Effector CD8-positive, alpha-beta T cell (primary cell): ENCODE data around the gene CFAP100.

Experiments used
- DNase-seq: peaks from one replicate; lab custom pipeline; 2025; lab: John Stamatoyannopoulos, UW

The CFAP100 gene

GRCh38 chr3:126422571-126423091 lies 27.9 kb downstream of the CFAP100 start:
- DNase-seq: no peak

DNA sequence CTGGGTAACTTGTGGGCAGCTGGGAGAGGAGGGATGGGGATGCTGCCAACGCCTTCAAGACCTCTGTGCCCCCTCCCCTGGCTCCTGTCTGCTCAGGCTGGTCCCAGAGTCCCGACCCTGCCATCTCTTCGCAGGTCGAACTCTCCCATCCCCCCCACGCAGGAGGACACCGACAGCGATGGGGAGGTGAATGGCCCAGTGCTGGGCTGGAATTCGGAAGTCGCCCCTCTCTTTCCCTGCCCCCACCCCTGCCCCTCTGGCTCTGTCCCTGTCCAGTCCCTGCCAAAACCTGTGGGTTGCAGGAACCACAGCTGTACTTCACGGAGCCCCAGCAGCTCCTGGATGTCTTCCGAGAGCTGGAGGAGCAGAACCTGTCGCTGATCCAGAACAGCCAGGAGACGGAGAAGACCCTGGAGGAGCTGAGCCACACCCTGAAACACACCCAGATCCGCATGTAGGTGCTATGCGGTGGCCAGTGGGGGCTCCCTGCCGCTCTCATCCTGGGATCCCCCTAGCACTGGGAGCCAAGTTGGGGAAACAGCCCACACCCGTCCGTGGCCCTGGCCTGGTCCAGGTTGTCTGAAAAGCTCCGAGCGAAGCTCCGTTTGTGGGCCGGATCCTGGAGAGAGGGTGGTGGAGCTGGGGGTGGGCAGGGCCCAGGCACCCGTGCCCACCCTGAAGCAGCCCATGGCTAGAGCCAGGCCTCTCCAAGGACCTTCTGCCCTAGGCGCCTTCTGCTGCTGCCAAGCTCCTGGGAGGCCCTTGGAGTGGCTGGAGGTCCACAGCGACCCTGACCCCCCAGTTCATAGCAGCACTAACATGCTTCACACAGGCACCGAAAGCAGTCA lies 28.7 kb downstream of the CFAP100 start:
- no peak for DNase-seq

DNA sequence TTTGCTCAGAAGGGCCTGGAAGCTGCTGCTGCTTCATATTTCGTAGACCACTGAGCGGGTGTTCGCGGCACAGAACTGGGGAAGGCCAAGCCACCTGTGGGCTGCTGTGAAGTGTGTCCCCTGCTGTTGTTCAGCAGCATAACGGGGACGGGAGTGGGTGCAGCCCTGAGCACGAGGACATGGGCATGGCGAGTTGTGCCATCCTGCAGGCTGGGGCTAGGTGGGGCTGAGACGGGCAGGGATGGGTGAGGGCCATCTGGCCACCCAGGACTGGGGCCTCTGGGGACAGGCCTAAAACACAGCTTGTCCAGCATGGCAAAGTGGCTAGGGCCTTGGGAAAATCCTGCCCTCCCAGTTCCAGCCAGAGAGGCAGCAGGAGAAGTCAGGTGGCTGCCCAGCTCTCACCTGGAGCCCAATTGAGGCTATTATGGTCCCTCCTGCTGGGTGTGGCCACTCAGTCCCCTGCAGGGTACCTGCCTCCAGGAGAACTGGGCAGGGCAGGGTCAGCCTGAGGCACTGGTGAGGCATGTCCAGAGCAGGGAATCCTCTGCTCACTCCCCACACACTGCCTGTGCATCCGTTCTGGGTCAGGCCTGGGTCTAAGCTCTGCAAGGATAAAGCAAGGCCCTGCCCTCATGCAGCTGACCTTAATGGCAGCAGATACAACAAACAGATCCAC lies 29.5 kb downstream of the CFAP100 start:
- no peak for DNase-seq

GRCh38 chr3:126424751-126425150 lies 30.0 kb downstream of the CFAP100 start:
- no peak for DNase-seq

DNA sequence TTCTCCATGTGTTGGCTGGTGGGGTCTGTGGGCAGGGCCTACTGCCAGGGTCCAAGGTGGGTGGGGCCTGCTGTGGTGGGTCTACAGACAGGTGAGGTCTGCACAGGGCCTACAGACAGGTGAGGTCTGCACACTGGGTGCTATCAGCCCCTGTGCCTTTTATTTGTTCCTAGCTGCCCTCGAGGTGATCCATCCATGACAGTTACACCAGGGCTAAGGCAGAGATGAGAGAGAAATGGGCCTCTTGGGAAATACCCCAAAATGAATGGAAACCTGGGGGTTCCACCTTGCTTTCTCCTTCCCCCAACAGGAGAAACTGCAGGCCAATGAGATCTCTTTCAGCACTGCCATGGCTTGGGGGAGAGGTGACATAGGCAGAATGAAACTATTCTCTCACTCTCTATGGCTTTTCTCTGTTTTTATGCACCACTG lies 36.4 kb downstream of the CFAP100 start:
- DNase-seq: no peak

DNA sequence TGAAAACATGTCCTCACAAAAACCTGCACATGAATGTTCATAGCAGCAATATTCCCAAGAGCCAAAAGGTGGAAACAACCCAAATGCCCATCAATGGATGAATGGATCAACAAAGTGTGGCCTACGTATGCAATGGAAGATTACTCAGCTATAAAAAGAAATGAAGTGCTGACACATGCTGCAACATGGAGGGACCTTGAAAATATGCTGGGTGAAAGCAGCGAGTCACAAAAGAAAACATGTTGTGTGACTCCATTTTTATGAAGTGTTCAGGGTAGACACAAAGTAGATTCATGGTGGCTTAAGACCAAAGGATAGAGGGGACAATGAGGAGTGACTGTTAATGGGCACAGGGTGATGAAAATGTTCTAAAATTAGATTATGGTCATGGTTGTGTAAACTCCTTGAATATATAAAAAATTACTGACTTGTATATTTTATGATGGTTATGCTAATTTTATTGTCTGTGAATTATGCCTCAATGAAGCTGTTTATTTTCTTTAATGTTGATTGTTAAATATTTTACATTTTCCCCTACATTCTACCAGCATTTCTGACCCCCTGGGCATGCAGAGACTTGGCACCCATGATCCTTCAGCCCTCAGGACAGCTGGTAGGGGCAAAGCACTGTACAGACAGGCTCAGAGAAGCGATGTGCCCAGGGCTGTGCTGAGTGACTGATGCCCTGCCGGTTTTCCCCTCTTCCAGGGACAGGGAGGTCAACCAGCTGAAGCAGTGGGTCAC lies 37.8 kb downstream of the CFAP100 start:
- DNase-seq: no peak

DNA sequence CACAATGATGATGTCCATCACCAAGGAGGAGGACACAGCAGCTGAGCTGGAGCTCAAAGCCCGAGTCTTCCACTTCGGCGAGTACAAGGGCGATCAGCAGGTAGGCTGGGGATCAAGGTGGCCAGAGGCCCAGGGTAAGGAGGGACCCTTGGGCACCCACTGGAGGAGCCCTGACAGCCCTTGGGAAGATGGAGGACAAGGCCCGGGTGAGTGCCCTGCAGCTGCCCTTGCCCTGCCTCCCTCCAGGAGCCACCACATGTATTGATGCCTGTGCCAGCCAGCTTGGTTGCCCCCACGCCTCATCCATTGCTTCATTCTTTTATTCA lies 38.4 kb downstream of the CFAP100 start:
- DNase-seq: no peak

DNA sequence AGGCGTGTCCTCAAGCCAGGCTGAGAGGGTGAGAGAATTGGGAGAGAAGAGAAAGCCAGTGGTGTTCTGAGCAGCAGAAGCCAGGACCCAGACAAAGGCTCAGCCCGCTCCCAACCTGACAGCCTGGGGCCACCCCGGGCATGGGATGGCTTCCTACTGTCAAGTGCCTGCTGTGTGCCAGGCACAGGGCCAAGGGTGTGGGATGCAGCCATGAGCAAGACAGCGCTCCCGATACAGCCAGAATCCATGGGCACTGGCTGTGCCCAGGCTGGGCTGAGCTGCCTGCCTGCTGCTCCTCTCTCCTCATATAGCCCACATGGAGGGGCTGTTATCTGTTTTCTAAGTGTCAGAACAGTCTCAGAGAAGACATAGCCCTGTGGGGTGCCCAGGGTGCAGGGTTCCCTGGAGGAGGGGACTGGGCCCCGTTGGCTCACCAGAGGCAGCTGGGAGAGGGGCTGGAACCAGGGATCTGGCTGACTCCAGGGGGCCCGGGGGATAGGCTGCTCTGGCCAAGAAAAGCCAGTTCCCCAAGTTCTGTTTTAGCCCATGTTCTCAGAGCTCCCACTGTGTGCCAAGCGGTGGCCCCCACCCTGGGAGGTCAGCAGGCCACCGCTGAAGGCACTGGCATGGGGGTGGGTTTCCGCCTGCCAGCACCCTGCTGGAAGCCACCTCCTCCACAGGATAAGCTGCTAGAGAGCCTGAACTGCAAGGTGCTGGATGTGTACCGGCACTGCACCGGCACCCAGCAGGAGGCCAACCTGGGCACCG lies 39.0 kb downstream of the CFAP100 start:
- DNase-seq: no peak

DNA sequence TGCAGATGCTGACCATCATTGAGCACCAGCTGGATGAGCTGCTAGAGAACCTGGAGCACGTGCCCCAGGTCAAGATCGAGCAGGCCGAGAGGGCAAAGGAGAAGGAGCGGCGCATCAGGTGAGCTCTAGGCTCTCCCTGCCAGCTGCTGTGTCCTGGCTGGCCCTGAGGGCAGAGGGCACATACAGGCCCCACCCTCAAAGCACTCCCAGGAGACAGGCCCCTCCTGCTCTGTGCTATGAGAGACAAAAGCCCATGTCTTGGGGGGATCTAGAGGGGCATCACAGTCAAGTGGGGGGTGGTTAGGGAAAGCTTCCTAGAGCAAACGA lies 39.5 kb downstream of the CFAP100 start:
- no peak for DNase-seq

DNA sequence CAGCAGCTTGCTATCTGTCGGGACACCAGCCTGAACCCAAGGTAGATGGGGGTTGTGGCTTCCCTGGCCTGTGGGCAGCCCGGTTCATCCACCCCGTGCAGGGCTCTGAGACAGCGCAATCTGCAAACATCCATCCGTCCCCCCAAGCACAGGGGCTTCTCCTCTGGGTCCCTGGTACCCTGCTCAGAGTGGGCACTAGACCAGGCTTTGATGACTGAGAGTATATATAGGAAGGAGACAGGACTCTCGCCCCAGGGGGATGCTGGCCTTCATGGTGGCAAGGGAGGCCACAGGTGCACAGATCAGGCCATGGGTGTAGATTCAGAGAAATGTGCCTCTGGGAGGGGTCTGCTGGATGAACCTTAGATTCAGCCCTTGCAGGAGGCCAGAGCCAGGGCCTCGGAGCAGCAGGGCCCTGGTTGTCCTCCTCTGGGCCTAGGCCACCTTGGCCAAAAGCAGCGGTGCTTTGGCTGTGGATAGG lies 40.3 kb downstream of the CFAP100 start:
- DNase-seq: no peak

DNA sequence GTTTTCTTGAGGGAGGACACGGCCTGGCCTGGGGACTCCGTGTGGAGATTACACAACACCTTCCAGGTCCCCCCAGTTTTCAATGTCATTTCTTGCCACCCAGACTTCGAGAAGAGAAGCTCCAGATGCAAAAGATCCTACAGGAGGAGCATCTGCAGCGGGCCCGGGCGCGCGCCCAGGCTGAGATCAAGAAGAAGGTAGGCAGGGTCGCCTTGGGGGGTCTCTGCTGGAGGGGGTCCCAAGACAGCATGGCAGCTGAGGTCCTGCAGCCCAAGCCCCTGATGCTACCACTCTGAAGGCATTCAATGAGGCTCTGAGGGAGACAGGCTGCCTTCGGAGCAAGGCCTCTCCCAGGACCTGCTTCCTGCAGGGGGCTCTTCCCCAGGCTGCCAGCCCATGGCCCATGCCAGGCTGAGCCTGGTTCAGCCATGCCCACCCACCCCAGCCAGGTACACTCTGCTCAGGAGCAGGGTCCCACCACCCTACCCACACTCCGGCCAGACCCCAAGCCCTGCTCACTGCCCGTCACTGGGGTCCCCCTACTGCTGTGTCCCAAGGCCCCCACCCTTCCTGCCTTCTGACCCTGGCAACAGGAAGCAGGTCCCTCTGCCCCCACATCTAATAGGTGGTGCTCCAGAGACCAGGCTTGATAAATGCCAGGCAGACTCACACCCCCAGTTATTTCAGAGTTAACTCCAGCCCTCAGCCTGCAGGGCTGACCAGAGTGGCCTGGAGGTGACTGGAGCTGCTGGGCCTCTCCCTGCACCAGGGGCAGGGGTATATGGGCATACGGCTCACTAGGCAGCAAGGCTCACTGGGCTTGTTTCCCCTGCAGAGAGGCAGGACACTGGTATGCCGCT lies 41.0 kb downstream of the CFAP100 start:
- DNase-seq: no peak

DNA sequence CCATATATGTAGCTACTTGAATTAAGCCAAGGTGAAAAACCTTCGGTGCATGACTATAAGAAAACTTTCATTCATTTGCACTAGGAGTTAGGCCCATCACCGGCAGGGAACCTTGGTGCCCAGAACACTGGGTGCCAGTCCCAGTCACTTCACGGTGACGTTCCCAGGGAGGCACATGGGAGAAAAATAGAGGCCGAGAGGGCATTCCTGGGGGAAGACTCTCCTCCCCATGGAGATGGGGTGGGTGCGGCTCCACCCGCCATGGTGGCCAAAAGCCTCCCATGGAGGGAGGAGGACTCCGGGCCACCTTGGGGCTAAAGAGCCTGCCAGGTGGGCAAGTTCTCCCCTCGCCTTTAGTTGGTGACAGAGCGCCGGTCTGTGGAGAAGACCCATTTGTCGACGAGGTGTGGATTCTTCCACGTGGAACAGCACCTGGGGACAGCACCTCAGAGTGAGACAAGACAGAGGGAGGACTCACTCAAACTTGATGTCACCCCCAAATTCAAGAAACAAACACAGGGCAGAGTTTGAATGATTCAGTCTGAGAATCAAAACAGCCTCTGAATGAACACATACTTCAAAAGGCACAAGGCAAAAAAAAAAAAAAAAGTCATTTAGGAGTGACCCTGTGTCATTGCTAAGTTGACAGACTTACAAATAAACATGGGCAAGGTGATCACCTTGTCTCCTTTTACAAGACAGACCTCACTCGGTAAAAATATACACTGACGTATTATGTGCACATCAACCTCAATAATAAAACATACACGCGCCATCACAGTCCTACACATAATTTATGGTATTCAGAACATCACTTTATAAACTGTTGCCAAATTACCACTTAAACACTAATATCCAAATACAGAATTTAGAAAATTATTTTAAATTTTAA lies 42.4 kb downstream of the CFAP100 start:
- DNase-seq: no peak

DNA sequence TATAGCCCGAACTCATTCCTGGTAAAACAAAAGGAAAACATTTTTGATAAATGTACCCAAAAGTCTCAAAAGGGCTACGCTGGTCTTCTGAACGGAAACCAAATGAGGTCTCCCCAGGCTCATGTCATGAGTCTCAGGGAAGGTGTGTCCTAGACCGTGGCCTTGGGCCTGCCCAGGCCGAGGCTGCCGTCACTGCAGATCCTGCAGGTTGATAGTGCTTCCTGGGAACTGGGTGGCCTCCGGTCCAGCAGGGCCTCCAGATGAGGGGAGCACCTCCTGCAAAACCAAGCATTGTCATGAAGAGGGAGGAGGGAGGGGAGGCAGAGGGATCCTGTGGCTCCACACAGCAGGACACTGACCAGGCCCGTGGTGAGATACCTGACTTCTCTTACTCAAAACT lies 43.5 kb downstream of the CFAP100 start:
- no peak for DNase-seq

DNA sequence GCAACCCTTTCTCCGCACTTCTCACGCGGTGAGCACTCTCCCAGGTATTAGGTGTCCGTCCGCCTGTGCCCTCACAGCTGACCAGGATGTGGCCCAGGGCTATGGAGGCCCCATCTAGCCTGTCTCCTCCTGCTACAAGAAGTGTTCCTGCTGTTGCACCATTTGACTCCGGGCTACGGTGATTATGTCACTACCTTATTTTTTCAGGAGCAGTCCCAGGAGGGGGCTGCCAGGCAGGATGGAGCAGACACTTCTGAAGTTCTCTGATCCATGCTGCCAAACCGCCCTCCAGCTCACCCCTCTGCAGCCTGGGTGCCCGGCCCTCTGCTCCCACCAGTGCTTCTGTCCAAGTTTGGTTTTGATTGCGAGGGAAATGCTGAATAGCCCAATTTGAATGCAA lies 44.0 kb downstream of the CFAP100 start:
- no peak for DNase-seq

DNA sequence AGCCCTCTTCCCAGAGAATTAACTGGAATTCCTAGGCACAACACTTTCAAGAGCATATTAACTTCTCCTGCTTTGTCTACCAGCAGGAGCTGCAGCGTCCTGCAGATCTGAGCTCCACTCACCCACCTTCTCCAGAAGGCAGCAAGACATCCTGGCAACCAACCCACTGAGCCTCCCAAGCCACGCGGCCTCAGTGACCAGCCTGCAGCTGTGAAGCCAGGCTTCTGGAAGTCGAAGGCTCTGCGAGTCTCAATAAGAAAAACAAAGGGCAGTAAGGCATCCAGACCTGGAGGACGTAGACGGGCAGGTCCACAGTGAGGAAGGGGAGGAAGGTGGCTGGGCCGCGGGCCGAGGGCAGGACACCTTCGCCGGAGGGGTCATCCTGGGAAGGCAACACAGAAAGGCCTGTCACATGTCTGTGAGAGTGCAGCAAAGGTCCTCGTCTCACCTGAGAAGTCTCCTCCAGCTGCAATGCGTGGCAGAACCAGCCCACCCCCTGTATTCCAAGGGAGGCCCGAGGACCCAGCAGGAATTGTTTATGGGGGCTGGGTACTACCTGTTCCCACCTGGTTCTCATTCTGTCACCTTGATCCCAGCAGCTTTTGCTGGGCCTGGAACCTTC lies 44.7 kb downstream of the CFAP100 start:
- no peak for DNase-seq

GRCh38 chr3:126439968-126440708 lies 45.4 kb downstream of the CFAP100 start:
- no peak for DNase-seq

- no peak for DNase-seq
Measured at GRCh38 chr3:126440709-126440995, 45.9 kb downstream of the CFAP100 start.

GRCh38 chr3:126441256-126441880 lies 46.7 kb downstream of the CFAP100 start:
- no peak for DNase-seq
